OCI-M2 (cell line): Measurements from ENCODE around the gene C1orf167.

Experiments used
- DNase-seq: peaks from one replicate; lab custom pipeline; 2025; ENCODE audit not compliant: unreplicated experiment; lab: John Stamatoyannopoulos, UW

The C1orf167 gene

GRCh38 chr1:11782127-11782708 is 20.2 kb downstream of the C1orf167 start:
- no peak for DNase-seq

GRCh38 chr1:11783556-11783955 is 21.6 kb downstream of the C1orf167 start:
- no peak for DNase-seq

- DNase-seq, result no peak
Observed at GRCh38 chr1:11784256-11784992, 22.4 kb downstream of the C1orf167 start.

- no peak for DNase-seq
Observed at GRCh38 chr1:11784993-11785769, 23.2 kb downstream of the C1orf167 start.

- no peak for DNase-seq
Observed at GRCh38 chr1:11786168-11786567, 24.2 kb downstream of the C1orf167 start.

GRCh38 chr1:11787251-11787803 is 25.3 kb downstream of the C1orf167 start:
- no peak for DNase-seq

GRCh38 chr1:11787804-11788436 is 25.9 kb downstream of the C1orf167 start:
- no peak for DNase-seq

GRCh38 chr1:11788549-11789053 is 26.6 kb downstream of the C1orf167 start:
- DNase-seq, result no peak

GRCh38 chr1:11789126-11790067 is 27.4 kb downstream of the C1orf167 start:
- no peak for DNase-seq

GRCh38 chr1:11790101-11790879 is 28.3 kb downstream of the C1orf167 start:
- DNase-seq, result no peak

GRCh38 chr1:11790880-11791715 is 29.1 kb downstream of the C1orf167 start:
- DNase-seq, result no peak

- DNase-seq, result no peak
Observed at GRCh38 chr1:11792106-11792505, 30.1 kb downstream of the C1orf167 start.

GRCh38 chr1:11793819-11794218 is 31.8 kb downstream of the C1orf167 start:
- DNase-seq, result no peak

GRCh38 chr1:11794446-11795237 is 32.6 kb downstream of the C1orf167 start:
- no peak for DNase-seq

GRCh38 chr1:11795238-11795890 is 33.4 kb downstream of the C1orf167 start:
- no peak for DNase-seq

- DNase-seq, result no peak
Observed at GRCh38 chr1:11796036-11796828, 34.2 kb downstream of the C1orf167 start.
